HepG2 (cell line): Measurements from ENCODE around the gene METTL2A. TPM values are rescaled to one million over a fixed set of nuclear protein-coding genes. Genes with fewer than 3 reads are reported as not detected.

Experiments used
- ATAC-seq: fragments of 200-7000 bp; cut with Tn5 transposase; 3 replicates; pipeline ENCODE4 v1.9.1; 2020; ENCODE audit warnings: mild to moderate bottlenecking, moderate library complexity
- BruUV-seq: library from RNA; stranded (reverse); fragments of 400-500 nt; replicated peaks from 2 replicates; lab custom pipeline; 2021; lab: Mats Ljungman, UMichigan
- CTCF ChIA-PET: fragments of 300-600 bp; formaldehyde crosslinking; extraction: SDS; loops from one replicate; lab custom pipeline; 2021; ENCODE audit warnings: low total read pairs, inconsistent platforms, low intra/inter-chr PET ratio; lab: Yijun Ruan, JAX
- POLR2A ChIA-PET: fragments of 350-600 bp; sonication (Branson Sonifier 250); formaldehyde crosslinking; loops from one replicate; lab custom pipeline; 2020; ENCODE audit warnings: antibody characterized with exemption, inconsistent platforms; lab: Yijun Ruan, JAX
- DNase-seq: peaks from one replicate; pipeline ENCODE4 v3.0.0-alpha.2; 2015; ENCODE audit warnings: low spot score
- FAIRE-seq: peaks from 3 replicates; lab custom pipeline; 2011; peaks lifted over from hg19 to GRCh38; lab: Jason Lieb, UNC
- H2AFZ ChIP-seq: one replicate; pipeline ENCODE4 v1.6.1; 2011; ENCODE audit warnings: low read length, inconsistent platforms
- H3K27ac ChIP-seq: fragments of 300-600 bp; 3 replicates; pipeline ENCODE4 v1.8.0; 2011; ENCODE audit warnings: mixed run types, mild to moderate bottlenecking, mixed read lengths, low read length, inconsistent platforms; ENCODE audit not compliant: insufficient read depth; ENCODE audit errors: extremely low read length
- H3K27me3 ChIP-seq, 2 experiments: fragments of 200-600 bp in 1 of 2; 2 replicates in 1 of 2; 3 replicates in 1 of 2; pipeline versions ENCODE4 v1.6.0 to v1.8.0; 2011; ENCODE audit warnings: low read length in 2 of 2, mild to moderate bottlenecking in 2 of 2, moderate library complexity in 2 of 2, inconsistent platforms in 1 of 2; ENCODE audit not compliant: insufficient read depth in 2 of 2, control insufficient read depth in 1 of 2
- H3K36me3 ChIP-seq, 2 experiments: fragments of 200-600 bp in 1 of 2; replicated peaks in 1 of 2; 2 replicates in 1 of 2; 3 replicates in 1 of 2; pipeline versions ENCODE4 v1.5.1 to v1.8.0; 2011; ENCODE audit warnings: low read length in 2 of 2, inconsistent platforms in 1 of 2; ENCODE audit not compliant: insufficient read depth in 2 of 2, control insufficient read depth in 1 of 2
- H3K4me1 ChIP-seq: 2 replicates; pipeline ENCODE4 v1.5.1; 2012; ENCODE audit warnings: low read length, inconsistent platforms; ENCODE audit not compliant: insufficient read depth
- H3K4me2 ChIP-seq: 2 replicates; pipeline ENCODE4 v1.6.0; 2011; ENCODE audit warnings: low read depth, low read length, inconsistent platforms
- H3K4me3 ChIP-seq, 3 experiments: fragments of 200-600 bp in 1 of 3; sonication (generic), shearing (Covaris generic) in 1 of 3; replicated peaks in 1 of 3; 2 replicates each; pipeline ENCODE4 v1.5.1; 2011 to 2016; ENCODE audit warnings: low read length in 3 of 3, inconsistent platforms in 2 of 3, low read depth in 2 of 3, mild to moderate bottlenecking in 2 of 3, control low read depth in 1 of 3, mixed read lengths in 1 of 3; ENCODE audit not compliant: insufficient read depth in 1 of 3
- H3K79me2 ChIP-seq: one replicate; pipeline ENCODE4 v1.6.1; 2011; ENCODE audit warnings: low read length, inconsistent platforms; ENCODE audit not compliant: insufficient read depth
- H3K9ac ChIP-seq: 2 replicates; pipeline ENCODE4 v1.6.0; 2011; ENCODE audit warnings: mild to moderate bottlenecking, low read depth, low read length, inconsistent platforms; ENCODE audit not compliant: insufficient read depth
- H3K9me3 ChIP-seq: 2 replicates; pipeline ENCODE4 v1.5.1; 2012; ENCODE audit warnings: mild to moderate bottlenecking, low read length
- H4K20me1 ChIP-seq: 2 replicates; pipeline ENCODE4 v1.6.0; 2011; ENCODE audit warnings: inconsistent platforms, mild to moderate bottlenecking, low read length, moderate library complexity; ENCODE audit not compliant: insufficient read depth
- AGO1 ChIP-seq: fragments of 200-400 bp; formaldehyde crosslinking; IDR thresholded peaks from 2 replicates; pipeline ENCODE4 v1.6.1; 2017; ENCODE audit warnings: mild to moderate bottlenecking, low read depth, low read length, moderate library complexity; ENCODE audit not compliant: poor library complexity, severe bottlenecking
- ONECUT2 ChIP-seq: sonication (generic); formaldehyde crosslinking; IDR thresholded peaks from 2 replicates; pipeline ENCODE4 v1.4.0; 2020; ENCODE audit warnings: missing genetic modification reagents
- TERF1 ChIP-seq: sonication (generic); formaldehyde crosslinking; IDR thresholded peaks from 2 replicates; pipeline ENCODE4 v1.8.0; 2022; ENCODE audit warnings: mild to moderate bottlenecking, missing genetic modification reagents, moderate library complexity
- ZNF609 ChIP-seq: sonication (generic); formaldehyde crosslinking; IDR thresholded peaks from 2 replicates; pipeline ENCODE4 v1.4.0; 2020; ENCODE audit warnings: mild to moderate bottlenecking, missing genetic modification reagents, borderline replicate concordance
- WGBS: methylation state at CpG from one replicate; pipeline ENCODE4 v1.1.6; 2017; ENCODE audit warnings: low lambda C conversion rate; 5-methylcytosine and 5-hydroxymethylcytosine counted together
- in situ Hi-C: cut with HindIII; loops from 2 replicates; pipeline ENCODE4 v1.10.0; 2017; ENCODE audit warnings: low pct_unique_long_range_greater_than_20kb; ENCODE audit not compliant: extremely low pct_ligation_motif_present
- intact Hi-C: fragments of 100-400 bp; cut with micrococcal nuclease; formaldehyde crosslinking; loops from one replicate; pipeline ENCODE4 v1.10.0; 2022; ENCODE audit not compliant: unreplicated experiment
- polyA plus RNA-seq, 8 experiments: library from polyadenylated mRNA; depleted of rRNA in 3 of 8; stranded (reverse) in 7 of 8; unstranded in 1 of 8; fragments of >200 nt; fragmentation: Illumina TruSeq in 4 of 8; extraction: Trizol in 4 of 8; gene quantifications; 2 replicates each; pipeline versions ENCODE4 v1.2.1 to v1.2.3, GENCODE V29; 2011 to 2016; ENCODE audit warnings: low read depth in 4 of 8, missing spikeins in 1 of 8, mixed read lengths in 1 of 8; ENCODE audit not compliant: insufficient read depth in 1 of 8
- total RNA-seq, 5 experiments: library from RNA; depleted of rRNA; stranded (reverse); fragments of >200 nt; fragmentation: Illumina TruSeq; extraction: Trizol; gene quantifications; 2 replicates each; pipeline ENCODE4 v1.2.3, GENCODE V29; 2016; ENCODE audit warnings: low read depth in 1 of 5

METTL2A gene
- total and polyA plus RNA-seq, 2 of the 13 experiments (the other 11 are each of a cell fraction or from before 2014, with no cell fraction given), result 15.6 to 32.3 TPM

- ATAC-seq (no peak), DNase-seq (no peak), FAIRE-seq (no peak)
- Histone ChIP-seq H3K27ac (no peak overlapping the region), H4K20me1 (no peaks in the 10 kb centered on the region), H2AFZ (no peak overlapping the region), H3K4me3 (no peak overlapping the region), H3K36me3 (no peaks in the 10 kb centered on the region), H3K4me2 (no peak overlapping the region), H3K9me3 (no peaks in the 10 kb centered on the region), H3K27me3 (0 out of 5 replicates have a peak, but pooled peaks cover 0 to 5% of the 10 kb centered on the region in 2 experiments), H3K79me2 (no peaks in the 10 kb centered on the region), H3K9ac (no peak overlapping the region), H3K4me1 (no peaks in the 10 kb centered on the region)
- no TSS peak for BruUV-seq
- peak; percentile 34 for TF ChIP-seq AGO1
- TF ChIP-seq ZNF609 (CRISPR knock-in tag), result no peak
- TF ChIP-seq ONECUT2, result no peak
- no peak for TF ChIP-seq TERF1
- ChIA-PET CTCF (no interaction called here), POLR2A (no interaction called here)
- in situ Hi-C loops, result no loop called here
- WGBS, result 52% methylated on average over 18 of the region's 18 CpGs
- intact Hi-C loops, result no loop called here
These were observed 42.1 kb upstream of the METTL2A start for GRCh38 chr17:62381561-62381960.
